NCI-H1105 (cell line): ENCODE results near the gene C16orf46.
"Not testable (repeated sequence)": the region's sequence is repeated elsewhere in the genome, so short reads cannot be mapped to it uniquely, and the experiment has no call there.

Source experiments
- DNase-seq: peaks from one replicate; lab custom pipeline; 2025; lab: John Stamatoyannopoulos, UW

The C16orf46 gene

GRCh38 chr16:81077076-81077940 is at the start of gene C16orf46:
C16orf46 (minus strand) TSS chr16:81077238; CDS start chr16:81063955, 13,283 bp downstream.
- DNase-seq: peak; percentile 79

- no peak for DNase-seq
Measured at GRCh38 chr16:81123092-81123852, 46.2 kb upstream of the C16orf46 start.

- DNase-seq: no peak
Measured at GRCh38 chr16:81121474-81121990, 44.5 kb upstream of the C16orf46 start.

GRCh38 chr16:81117436-81117835 is 40.4 kb upstream of the C16orf46 start:
- no peak for DNase-seq

GRCh38 chr16:81116285-81116684 is 39.2 kb upstream of the C16orf46 start:
- no peak for DNase-seq

GRCh38 chr16:81112453-81112852 is 35.4 kb upstream of the C16orf46 start:
- DNase-seq: no peak

- DNase-seq: not testable (repeated sequence)
Measured at GRCh38 chr16:81109274-81109673, 32.2 kb upstream of the C16orf46 start.

- no peak for DNase-seq
Measured at GRCh38 chr16:81107511-81107910, 30.5 kb upstream of the C16orf46 start.

GRCh38 chr16:81106826-81107503 is 29.9 kb upstream of the C16orf46 start:
- DNase-seq: no peak

GRCh38 chr16:81105946-81106345 is 28.9 kb upstream of the C16orf46 start:
- no peak for DNase-seq

- DNase-seq: no peak
Measured at GRCh38 chr16:81101702-81102101, 24.7 kb upstream of the C16orf46 start.

GRCh38 chr16:81099958-81100357 is 22.9 kb upstream of the C16orf46 start:
- no peak for DNase-seq

- no peak for DNase-seq
Measured at GRCh38 chr16:81097230-81097629, 20.2 kb upstream of the C16orf46 start.

GRCh38 chr16:81096715-81097208 is 19.7 kb upstream of the C16orf46 start:
- no peak for DNase-seq

GRCh38 chr16:81095953-81096714 is 19.1 kb upstream of the C16orf46 start, which contains the start of gene GCSH:
GCSH (minus strand) TSS chr16:81096395; CDS start chr16:81096278, 117 bp downstream.
- DNase-seq: peak; percentile 90

GRCh38 chr16:81095653-81095952 is 18.6 kb upstream of the C16orf46 start:
- no peak for DNase-seq

GRCh38 chr16:81094771-81095251 is 17.8 kb upstream of the C16orf46 start:
- DNase-seq: no peak

GRCh38 chr16:81088836-81089235 is 11.8 kb upstream of the C16orf46 start:
- no peak for DNase-seq

- DNase-seq: no peak
Measured at GRCh38 chr16:81081014-81081413, 4.0 kb upstream of the C16orf46 start.

- no peak for DNase-seq
Measured at GRCh38 chr16:81080233-81080632, 3.2 kb upstream of the C16orf46 start.

- DNase-seq: peak; percentile 71
Measured at GRCh38 chr16:81076566-81077075, 417 bp downstream of the C16orf46 start.
